Coronary artery (tissue), 2 donors: ENCODE data around the gene CORT.
A peak's percentile ranks its signal among the peaks of the same experiment; 100 is the strongest.

ENCODE experiments used
- DNase-seq: peaks from one replicate; pipeline ENCODE4 v3.0.0-alpha.2; 2017; ENCODE audit warnings: low spot score
- H3K27ac ChIP-seq, 2 donors: fragments of 200-600 bp; sonication (generic); one replicate each; pipeline ENCODE4 v1.5.1; 2016 to 2019
- H3K4me3 ChIP-seq: fragments of 200-600 bp; sonication (generic); 2 replicates; pipeline ENCODE4 v1.5.1; 2016; ENCODE audit warnings: mild to moderate bottlenecking, moderate library complexity
- TF ChIP-seq, protein P1 (sequence below): fragments of 200-600 bp; sonication (generic); IDR thresholded peaks from one replicate; pipeline ENCODE4 v1.5.1; 2019; ENCODE audit warnings: antibody characterized with exemption

Gene CORT

GRCh38 chr1:10431070-10431730 is 18.6 kb upstream of the CORT start:
- no peak for DNase-seq
- Histone ChIP-seq H3K4me3 (peak overlapping the region; percentile 82), H3K27ac (peak overlapping the region; percentile 24 to 79)
- TF ChIP-seq, protein P1, sequence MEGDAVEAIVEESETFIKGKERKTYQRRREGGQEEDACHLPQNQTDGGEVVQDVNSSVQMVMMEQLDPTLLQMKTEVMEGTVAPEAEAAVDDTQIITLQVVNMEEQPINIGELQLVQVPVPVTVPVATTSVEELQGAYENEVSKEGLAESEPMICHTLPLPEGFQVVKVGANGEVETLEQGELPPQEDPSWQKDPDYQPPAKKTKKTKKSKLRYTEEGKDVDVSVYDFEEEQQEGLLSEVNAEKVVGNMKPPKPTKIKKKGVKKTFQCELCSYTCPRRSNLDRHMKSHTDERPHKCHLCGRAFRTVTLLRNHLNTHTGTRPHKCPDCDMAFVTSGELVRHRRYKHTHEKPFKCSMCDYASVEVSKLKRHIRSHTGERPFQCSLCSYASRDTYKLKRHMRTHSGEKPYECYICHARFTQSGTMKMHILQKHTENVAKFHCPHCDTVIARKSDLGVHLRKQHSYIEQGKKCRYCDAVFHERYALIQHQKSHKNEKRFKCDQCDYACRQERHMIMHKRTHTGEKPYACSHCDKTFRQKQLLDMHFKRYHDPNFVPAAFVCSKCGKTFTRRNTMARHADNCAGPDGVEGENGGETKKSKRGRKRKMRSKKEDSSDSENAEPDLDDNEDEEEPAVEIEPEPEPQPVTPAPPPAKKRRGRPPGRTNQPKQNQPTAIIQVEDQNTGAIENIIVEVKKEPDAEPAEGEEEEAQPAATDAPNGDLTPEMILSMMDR, result no peak

DNA sequence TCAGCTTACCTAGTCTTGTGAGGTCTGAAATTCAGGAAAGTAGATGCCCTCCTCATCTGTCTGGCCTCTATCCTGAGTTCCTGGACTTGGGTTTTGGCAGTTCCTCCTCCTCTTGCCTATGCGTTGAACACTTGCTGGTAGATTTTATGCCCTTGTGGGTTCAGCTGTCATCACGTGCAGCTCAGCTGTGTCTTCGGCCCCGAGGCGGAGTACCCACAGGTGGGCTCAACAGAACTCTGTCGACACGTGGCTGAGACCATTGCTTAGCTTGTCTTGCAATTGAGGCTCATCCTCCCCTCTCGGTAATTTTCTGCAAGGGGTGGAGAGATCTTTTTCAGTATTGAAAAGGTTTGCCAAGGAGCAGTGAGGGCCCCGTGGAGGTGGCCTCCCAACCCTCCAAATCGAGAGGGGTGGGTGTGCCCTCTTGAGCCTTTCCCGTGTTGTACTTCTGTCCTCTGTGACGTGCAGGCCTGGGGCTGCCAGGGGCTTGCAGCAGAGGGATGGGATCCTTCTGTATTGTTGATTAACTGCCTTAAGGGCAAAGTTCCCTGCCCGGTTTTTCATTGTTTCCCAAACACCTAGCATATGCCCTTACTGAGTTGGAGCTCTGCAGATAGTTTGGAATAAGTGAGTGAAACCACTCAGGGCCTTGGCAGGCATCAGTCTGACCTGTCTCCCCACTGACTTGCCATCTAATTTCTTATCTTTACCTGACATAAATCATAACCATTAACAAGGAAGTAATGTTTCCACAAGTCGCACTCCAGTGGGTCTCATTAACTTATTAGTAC is 16.7 kb upstream of the CORT start:
- Histone ChIP-seq H3K27ac (no peak overlapping the region), H3K4me3 (no peak overlapping the region)
- TF ChIP-seq, protein P1, result no peak
- no peak for DNase-seq

- TF ChIP-seq, protein P1, result no peak
- Histone ChIP-seq H3K4me3 (no peak overlapping the region), H3K27ac (no peak overlapping the region)
- DNase-seq, result no peak
These were observed 16.0 kb upstream of the CORT start for GRCh38 chr1:10433790-10434189.

DNA sequence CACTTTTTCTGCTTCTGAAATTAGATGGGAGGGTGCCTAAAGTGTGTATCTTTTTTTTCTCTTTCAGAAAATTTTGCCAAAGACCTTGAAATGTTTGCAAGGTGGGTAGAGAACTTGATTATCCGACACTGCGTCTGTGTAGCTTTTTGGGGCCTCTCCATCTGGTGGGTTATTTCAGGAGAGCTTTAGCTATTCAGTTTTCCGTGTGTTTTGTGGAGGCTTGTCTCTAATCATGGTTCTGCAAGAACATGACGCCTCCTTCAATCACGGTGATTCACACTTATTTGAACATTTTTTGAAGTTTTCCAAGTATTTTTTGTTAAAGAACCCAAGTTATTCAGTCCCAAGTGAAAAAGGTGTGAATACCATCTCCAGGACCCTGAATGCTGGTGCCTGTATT is 15.2 kb upstream of the CORT start:
- TF ChIP-seq, protein P1, result no peak
- DNase-seq, result no peak
- Histone ChIP-seq H3K27ac (no peak overlapping the region), H3K4me3 (no peak overlapping the region)

GRCh38 chr1:10437052-10437451 is 12.8 kb upstream of the CORT start:
- DNase-seq, result no peak
- Histone ChIP-seq H3K27ac (no peak overlapping the region), H3K4me3 (no peak overlapping the region)
- TF ChIP-seq, protein P1, result no peak

- Histone ChIP-seq H3K4me3 (no peak overlapping the region), H3K27ac (no peak overlapping the region)
- TF ChIP-seq, protein P1, result no peak
- no peak for DNase-seq
These were observed 11.1 kb upstream of the CORT start for GRCh38 chr1:10438677-10439163.
